DMS53 treated with DMSO at 0.1 percent for 48 hours (cell line): ENCODE results near the gene ANKS1A.
"Not testable (repeated sequence)": the region's sequence is repeated elsewhere in the genome, so short reads cannot be mapped to it uniquely, and the experiment has no call there.

ENCODE experiments used
- DNase-seq: peaks from one replicate; lab custom pipeline; 2025; ENCODE audit not compliant: unreplicated experiment; lab: John Stamatoyannopoulos, UW

Gene ANKS1A

DNA sequence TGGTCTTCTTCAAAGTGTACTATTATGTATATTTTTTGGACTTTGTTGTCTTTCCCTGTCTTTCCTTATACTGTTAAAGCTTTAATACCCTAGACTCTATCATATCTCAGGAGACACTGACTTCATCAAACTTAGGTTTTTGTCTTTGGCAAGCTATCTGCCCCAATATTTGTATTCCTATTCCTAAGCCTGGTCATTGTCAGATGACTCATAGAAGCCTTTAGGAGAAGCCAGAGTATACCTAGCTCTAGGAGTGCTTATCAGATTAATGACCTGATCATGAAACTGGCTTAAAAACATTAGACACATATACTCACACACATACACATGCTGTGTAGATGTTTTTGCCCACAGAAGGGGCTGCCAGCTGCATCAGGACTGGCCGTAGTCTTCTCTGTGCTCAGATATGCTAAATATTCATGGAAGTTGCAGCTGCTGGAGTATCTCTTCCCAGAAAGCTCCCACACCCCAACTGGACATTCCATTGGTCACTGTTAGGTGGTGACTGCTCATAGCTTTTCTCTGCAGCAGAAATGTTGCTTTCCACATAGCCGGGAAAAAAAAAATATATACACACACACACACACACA, 102.0 kb downstream of the ANKS1A start:
- DNase-seq, result no peak

DNA sequence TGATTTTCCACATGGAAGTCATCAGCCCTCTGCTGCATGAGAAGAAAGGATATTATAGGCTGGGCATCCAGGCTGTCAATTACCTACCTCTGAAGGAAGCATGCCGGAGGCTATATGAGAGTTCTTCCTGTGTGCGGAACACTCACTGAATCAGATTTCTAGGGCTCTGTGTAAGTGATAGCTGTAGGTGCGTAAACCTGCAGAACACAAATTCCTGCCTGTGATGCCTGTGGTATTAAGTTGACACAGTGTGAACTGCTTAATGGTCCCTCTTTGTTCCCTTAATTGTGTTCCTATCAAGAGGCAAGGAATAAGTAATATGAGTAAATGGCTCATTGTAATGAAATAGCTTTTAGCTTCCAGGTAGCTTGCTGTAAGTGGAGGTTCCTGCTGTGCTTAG, 103.3 kb downstream of the ANKS1A start:
- no peak for DNase-seq

DNA sequence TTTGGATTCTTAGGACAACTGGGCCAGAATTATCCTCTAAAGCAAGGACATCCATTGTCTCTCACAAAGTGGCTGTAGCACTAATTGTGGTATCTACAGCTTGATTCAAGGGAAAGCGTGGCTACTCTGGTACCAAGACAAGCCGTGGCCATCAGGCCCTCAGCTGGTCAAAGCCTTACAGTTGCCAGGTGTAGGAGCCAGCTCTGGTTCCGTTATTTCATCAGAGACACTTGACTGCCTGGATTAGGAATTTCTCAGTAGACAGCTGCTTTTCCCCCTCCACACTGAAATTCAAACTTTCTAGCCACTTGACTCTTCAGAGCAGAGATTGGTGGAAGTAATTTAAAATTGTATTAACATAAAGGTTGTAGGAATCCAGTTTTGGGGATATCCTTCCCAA, 104.2 kb downstream of the ANKS1A start:
- no peak for DNase-seq

DNA sequence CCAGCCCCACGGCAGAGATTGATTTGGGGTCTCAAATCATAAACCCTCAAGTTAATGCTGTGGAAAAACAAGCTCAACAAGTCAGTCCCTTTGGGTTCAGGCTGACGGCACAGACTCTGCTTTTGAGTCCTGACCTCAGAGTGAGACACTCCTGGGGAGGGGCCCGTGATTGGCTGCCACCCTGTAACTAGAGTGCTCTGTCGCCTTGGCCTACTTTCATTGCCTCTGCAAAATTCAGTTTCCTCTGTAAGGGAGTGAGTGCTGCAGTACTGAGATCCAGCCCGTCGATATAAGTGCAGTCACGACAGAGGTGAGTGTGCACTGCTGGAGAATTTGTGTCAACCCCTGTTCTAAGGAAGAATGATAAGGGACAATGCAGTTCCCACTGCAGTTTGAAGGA, 105.6 kb downstream of the ANKS1A start:
- DNase-seq, result no peak

DNA sequence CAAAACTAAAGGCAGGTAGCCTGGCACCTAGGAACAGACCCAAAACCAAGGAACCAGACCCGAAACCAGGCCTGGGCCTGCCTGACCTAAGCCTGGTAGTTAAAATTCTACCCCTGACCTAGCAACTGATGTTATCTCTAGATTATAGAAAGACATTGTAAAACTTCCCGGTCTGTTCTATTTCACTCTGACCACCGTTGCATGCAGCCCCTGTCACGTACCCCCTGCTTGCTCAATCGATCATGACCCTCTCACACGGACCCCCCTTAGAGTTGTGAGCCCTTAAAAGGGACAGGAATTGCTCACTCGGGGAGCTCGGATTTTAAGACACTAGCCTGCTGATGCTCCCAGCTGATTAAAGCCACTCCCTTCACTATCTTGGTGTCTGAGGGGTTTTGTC, 109.4 kb downstream of the ANKS1A start:
- not testable (repeated sequence) for DNase-seq

DNA sequence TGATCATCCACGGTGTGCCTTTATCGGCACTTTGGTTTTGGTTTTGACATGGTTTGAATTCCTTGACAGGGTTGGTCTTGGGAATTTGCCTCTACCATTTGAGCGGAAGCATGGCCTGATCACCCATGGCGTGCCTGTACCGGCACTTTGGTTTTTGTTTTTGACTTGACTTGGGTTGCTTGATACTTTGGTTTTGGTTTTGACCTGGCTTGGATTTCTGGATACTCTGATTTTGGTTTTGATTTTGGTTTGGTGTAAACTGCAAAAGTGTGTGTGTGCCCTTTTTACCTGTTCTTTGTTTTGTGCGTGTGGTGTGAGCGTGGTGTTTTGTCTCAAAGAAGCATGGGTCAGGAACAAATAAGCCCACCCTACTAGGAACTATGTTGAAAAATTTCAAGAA, 110.1 kb downstream of the ANKS1A start:
- not testable (repeated sequence) for DNase-seq

DNA sequence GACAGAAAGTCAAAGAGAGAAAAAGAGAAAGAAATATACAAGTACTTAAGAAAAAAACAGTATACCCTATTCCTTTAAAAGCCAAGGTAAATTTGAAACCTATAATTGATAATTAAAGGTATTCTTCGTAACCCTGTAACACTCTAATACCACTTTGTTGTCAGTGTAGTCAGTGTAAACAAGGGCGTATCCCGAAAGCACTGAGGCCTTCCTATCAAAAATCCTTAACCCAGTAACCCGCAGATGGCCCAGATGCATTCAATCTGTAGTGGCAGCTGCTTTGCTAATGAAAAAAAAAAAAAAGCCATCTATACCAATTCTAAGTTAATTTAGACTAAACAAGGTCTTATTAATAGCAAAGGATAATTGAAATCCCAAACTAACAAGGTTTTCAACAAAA, 110.9 kb downstream of the ANKS1A start:
- DNase-seq, result not testable (repeated sequence)

DNA sequence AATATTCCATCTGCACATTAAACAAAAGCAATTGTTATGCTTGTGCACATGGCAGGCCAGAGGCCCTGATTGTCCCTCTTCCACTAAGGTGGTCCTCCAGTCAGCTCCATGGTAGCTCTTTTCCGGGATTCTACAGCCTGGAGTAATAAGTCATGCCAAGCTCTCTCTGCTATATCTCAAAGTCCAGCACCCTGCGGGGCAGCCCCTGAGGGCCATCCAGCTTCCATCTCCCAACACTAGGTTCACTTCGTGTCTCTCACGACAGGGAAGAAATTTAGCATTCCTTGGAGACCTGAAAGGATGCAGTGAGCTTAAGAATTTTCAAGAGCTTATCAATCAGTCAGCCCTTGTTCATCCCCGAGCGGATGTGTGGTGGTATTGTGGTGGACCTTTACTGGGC, 112.3 kb downstream of the ANKS1A start:
- DNase-seq, result not testable (repeated sequence)

DNA sequence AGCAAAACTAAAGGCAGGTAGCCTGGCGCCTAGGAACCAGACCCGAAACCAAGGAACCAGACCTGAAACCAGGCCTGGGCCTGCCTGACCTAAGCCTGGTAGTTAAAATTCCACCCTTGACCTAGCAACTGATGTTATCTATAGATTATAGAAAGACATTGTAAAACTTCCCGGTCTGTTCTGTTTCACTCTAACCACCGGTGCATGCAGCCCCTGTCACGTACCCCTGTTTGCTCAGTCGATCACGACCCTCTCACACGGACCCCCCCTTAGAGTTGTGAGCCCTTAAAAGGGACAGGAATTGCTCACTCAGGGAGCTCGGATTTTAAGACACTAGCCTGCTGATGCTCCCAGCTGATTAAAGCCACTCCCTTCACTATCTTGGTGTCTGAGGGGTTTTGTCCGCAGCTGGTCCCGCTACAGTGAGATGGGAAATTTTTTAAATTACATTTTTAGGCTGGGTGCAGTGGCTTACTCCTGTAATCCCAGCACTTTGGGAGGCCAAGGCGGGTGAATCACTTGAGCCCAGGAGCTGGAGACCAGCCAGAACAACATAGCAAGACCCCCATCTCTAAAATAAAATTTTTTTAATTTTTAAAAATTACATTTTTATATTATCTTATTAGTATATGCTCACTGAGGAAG, 115.0 kb downstream of the ANKS1A start:
- DNase-seq, result not testable (repeated sequence)

DNA sequence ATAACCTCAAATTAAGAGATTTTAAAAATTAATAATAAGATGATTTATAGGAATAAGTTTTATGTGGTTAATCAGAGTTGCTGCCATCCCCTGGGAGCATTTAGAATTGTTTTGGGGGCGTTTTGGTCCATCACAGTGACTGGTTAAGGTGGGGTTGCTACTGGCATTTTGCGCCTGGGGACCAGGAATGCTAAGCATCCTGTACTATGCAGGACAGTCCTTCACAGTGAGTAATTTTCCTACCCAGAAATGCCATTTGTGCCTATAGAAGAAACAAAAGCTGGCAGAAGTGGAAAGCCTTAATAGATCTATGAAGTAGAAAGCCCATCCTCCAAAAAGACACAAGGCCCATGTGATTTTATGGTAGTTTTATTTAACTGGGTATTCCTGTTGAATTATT, 118.0 kb downstream of the ANKS1A start:
- no peak for DNase-seq

DNA sequence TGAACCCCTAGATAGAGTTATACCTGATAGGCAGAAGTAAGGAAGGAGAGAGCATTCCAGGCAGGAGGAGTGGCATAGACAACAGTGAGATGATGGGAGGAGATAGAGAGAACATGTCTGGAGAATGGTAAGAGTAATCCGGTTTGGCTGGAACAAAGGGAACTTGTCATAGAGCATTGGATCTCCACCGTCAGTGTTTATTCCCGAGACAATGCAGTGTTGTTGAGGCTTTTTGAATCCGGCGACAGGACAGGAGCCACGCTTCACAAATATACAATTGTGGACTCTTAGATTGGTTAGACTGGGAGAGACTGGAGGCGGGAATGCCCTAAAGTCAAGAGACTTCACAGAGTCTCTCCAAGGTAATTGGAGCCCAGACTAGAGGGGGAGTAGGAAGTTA, 119.8 kb downstream of the ANKS1A start:
- no peak for DNase-seq

DNA sequence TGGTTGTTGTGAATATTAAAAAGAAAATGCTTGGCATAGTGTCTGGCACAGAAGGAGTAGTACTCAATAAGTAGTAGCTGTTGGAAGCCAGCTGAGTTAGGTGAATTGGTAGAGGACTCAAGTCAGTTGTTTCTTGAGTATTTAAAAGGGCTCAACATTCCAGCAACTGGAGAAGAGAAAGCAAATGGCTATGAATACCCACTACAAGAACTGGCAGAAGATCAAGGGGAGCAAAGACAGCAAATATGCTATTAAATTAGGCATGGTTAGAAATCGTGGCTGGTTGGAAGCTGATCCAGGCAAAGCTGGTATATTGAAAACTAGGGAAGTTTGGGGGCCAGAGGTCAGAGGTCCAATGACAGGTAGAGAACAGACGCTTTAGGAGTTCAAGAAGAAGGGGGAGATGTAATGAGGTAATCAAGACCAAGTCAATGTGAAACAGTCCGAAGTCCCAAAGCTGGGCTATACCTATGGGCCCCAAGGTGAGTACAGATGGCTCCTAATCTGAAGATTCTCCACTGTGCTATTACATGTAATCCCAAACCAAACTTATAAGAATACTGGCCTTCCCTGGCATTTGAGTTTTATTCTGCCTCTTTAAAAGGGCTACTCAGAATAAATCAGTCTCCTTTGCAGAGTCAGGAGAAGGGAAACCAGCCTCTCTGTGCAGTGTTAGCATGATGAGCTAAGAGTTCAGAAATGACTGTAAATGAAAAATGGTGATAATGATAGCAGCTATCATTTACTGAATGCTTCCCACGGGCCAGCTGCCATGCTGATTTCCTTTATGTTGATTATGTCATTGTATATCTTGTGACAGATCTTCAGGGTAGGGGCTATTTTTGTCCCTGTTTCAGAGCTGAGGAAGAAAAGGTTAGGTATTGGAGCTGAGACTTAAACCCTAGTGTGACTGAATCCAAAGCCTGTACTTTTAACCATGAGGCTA, 122.3 kb downstream of the ANKS1A start:
- no peak for DNase-seq

DNA sequence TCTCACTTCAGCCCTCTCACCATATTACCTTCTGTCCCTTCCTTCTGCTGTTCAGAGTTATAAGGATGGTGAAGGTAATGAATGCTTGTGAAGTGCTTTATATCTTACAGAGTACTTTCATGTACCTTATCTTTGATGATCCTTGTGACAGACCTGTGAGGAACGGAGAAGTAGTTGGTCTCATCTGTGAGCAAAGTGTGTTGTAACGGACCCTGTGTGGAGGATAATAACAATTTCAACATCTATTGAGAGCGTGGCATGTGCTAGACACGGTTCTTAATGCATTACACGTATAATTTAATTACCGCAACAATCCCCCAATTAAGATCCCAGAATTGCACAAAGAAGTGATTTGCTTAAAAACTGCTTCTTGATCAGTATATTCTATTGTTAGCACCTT, 124.6 kb downstream of the ANKS1A start:
- no peak for DNase-seq

DNA sequence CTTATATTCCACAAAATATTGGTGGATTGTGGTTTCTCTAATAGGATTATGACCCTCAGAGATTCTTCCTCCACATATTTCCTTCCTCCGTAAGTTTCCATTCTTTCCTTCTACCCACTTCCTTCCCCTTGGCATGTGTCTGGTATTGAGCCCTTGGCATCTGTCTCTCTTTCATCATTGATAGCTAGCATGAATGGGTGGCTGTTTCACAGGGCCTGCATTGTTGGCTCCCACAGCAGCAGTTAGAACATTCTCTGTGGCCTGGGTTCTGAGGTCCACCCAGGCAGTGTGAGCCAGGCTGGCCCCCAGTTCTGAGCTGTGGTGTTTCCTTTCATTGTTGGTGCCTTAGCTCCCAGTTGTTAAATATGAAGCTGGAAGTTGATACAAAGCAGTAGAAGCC, 125.3 kb downstream of the ANKS1A start:
- no peak for DNase-seq

DNA sequence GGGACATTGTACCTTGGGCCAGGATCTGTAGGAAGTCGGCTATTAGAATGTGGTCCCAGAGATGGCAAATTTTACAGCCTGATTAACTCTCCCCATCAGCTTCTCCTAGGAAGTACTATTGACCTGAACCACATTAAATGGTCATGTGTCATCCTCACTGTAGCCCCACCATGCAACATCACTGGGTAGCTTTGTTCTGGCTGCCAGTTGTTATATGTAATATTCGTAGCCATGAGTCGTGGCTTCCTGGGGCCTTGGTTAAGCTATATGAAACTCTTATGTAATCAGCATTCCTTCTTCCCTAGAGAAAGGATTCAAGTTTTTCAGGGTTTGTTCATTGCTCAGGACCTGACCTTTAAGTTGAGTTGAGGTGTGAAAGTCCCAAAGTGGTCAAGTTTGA, 125.7 kb downstream of the ANKS1A start:
- DNase-seq, result no peak

DNA sequence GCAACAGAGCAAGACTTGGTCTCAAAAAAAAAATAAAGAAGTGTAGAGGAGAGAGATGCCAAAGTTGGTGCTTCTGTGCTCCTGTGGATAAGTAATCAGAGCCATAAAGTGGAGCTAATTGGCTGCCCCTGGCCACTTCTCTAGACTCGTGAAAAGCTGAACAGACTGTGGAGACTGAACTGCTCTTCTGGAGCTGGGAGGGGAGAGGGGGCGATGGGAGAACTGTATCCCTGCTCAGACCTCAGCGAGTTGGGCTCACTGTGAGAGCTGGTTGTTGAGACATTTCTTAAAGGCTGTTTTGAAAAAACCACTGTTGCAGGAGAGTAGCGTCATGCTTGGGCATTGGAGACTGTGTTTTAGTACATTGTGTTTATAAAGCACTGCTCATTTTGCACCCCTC, 126.4 kb downstream of the ANKS1A start:
- no peak for DNase-seq

DNA sequence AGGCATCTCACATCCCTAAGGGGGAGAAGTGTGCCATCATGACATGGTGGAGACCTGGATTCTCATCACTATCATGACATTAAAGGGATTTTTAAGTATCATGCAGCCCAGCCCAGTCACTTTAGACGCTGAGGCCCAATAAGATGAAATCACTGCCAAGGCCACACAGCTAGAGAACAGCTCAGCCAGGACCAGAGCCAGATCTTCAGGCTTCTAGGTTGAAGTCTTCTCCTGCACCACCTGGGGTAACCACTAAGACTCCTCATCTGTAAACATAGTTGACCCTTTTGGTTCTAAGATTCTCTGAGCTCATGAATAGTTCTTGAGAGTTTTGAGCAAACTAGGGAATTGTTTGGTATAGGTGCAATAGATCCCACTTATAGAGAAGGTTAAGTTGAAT, 126.9 kb downstream of the ANKS1A start:
- DNase-seq, result no peak

DNA sequence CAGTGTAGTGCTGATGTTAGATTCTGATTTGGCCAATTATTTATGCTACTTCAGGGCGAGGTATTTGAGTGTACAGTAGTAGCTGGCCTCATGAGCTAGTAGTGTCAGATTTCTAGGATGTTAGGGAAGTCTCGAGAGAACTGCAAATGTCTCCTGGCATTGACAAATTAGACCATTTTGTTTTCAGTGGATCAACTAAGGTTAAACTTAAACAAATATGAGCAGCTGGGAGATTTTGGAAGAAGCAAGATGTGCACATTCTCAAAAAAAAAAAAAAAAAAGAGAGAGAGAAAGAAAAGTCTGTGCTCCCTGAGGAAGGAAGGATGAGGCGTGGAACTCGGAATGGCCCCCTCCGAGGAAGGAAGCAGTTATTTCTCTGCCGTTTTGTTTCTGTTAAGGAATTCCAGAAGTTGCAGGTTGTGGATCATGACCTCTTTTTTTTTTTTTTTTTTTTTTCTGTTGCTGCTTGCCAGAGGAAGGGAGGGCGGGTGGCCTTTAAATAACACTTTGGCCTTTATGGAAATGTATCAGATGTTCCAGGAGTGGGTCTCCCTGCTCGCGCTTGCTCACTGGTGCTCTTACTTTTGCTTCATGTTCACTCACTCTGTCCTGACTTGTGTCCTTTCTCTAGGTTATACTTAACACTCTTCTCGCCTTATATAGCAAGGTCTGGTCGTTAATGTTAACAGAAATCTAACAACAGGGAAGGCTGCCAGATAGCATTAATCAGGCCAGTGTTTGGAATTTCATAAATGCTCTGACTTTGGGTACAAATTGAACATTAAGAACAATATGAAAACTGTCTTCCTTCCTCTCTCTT, 127.7 kb downstream of the ANKS1A start:
- DNase-seq, result no peak

DNA sequence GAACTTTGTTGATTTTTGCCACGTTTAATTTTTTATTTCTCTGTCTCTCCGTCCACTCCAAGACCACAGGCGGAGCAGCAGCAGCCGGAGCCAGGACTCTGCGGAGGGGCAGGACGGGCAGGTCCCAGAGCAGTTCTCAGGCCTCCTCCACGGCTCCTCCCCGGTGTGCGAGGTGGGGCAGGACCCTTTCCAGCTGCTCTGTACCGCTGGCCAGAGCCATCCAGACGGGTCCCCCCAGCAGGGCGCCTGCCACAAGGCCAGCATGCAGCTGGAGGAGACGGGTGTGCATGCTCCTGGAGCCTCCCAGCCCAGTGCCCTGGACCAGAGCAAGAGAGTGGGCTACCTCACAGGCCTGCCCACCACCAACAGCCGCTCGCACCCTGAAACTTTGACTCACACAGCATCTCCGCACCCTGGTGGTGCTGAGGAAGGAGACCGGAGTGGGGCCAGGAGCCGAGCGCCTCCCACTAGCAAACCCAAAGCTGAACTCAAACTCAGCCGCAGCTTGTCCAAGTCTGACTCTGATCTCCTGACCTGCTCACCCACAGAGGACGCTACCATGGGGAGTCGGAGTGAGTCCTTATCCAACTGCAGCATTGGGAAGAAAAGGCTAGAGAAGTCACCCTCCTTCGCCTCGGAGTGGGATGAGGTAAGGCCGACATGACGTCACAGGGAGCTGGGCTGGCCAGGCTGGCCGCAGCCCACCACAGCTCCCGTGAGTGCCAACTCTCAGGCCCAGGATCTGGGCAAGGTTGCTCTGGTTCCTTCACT, 128.5 kb downstream of the ANKS1A start:
- no peak for DNase-seq

DNA sequence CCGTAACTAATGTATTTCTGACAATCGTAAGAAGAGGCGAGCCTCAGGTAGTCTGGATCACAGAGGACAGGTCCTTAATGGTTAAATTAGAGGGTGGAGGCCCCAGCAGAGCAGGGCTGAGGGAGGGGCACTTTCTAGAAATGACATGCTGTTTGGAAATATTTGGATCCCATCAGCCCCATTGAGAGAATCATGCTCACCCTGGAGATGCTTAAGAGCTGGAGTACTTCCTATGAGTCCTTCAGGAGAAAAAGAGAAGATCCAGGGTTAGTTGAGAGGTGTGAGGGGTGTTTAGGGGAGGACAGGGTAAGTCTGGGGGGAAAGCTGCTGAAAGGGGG, 129.1 kb downstream of the ANKS1A start:
- DNase-seq, result no peak

DNA sequence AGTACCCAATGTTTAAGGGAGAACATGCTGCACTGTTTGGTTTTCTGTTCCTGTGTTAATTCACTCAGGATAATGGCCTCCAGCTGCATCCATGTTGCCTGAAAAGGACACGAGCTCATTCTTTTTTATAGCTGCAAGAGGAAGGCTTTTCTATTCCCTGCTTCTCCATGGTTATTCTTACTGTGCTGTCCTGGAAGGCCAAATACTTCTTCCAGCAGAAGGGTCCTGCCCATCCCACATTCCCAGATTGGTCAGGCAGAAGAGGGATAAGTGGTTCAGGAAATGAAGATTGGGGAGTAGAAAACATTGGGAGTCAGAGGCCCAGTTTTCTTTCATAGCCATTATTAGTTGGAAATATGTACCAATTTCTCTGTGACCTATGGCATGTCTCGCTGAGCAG, 129.7 kb downstream of the ANKS1A start:
- DNase-seq, result no peak
